ENCODE results near the gene DPYD.

DNA sequence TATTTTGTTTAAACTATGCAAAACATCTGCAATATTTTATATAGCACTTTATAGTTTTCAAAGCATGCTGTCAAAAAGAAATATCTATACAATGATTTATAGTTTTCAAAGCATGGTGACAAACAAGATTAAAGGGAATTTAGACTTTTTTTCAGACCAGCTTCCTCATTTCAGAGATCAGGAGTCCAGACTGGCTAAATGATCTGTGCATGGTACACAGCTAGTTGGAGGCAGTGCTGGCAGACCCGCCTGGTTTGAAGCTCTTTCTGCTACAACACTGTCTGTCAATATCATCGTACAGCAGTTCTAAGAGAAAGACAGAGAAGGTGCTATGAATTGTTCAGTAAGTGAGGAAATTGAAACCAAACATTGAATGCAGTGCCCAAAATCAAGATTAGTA, 720.2 kb downstream of the DPYD start:
- TF ChIP-seq YY1 (IDR thresholded peaks at IDR 0.05; ENCODE audit: low read depth): no peak
- TF ChIP-seq, protein P1, sequence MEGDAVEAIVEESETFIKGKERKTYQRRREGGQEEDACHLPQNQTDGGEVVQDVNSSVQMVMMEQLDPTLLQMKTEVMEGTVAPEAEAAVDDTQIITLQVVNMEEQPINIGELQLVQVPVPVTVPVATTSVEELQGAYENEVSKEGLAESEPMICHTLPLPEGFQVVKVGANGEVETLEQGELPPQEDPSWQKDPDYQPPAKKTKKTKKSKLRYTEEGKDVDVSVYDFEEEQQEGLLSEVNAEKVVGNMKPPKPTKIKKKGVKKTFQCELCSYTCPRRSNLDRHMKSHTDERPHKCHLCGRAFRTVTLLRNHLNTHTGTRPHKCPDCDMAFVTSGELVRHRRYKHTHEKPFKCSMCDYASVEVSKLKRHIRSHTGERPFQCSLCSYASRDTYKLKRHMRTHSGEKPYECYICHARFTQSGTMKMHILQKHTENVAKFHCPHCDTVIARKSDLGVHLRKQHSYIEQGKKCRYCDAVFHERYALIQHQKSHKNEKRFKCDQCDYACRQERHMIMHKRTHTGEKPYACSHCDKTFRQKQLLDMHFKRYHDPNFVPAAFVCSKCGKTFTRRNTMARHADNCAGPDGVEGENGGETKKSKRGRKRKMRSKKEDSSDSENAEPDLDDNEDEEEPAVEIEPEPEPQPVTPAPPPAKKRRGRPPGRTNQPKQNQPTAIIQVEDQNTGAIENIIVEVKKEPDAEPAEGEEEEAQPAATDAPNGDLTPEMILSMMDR (IDR thresholded peaks at IDR 0.05): no peak
- TF ChIP-seq MXI1 (IDR thresholded peaks at IDR 0.05; ENCODE audit: low read depth, low read length): no peak
- TF ChIP-seq, protein P2, sequence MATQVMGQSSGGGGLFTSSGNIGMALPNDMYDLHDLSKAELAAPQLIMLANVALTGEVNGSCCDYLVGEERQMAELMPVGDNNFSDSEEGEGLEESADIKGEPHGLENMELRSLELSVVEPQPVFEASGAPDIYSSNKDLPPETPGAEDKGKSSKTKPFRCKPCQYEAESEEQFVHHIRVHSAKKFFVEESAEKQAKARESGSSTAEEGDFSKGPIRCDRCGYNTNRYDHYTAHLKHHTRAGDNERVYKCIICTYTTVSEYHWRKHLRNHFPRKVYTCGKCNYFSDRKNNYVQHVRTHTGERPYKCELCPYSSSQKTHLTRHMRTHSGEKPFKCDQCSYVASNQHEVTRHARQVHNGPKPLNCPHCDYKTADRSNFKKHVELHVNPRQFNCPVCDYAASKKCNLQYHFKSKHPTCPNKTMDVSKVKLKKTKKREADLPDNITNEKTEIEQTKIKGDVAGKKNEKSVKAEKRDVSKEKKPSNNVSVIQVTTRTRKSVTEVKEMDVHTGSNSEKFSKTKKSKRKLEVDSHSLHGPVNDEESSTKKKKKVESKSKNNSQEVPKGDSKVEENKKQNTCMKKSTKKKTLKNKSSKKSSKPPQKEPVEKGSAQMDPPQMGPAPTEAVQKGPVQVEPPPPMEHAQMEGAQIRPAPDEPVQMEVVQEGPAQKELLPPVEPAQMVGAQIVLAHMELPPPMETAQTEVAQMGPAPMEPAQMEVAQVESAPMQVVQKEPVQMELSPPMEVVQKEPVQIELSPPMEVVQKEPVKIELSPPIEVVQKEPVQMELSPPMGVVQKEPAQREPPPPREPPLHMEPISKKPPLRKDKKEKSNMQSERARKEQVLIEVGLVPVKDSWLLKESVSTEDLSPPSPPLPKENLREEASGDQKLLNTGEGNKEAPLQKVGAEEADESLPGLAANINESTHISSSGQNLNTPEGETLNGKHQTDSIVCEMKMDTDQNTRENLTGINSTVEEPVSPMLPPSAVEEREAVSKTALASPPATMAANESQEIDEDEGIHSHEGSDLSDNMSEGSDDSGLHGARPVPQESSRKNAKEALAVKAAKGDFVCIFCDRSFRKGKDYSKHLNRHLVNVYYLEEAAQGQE (IDR thresholded peaks at IDR 0.05; ENCODE audit: low read depth, low read length): no peak
- TF ChIP-seq, protein P3, sequence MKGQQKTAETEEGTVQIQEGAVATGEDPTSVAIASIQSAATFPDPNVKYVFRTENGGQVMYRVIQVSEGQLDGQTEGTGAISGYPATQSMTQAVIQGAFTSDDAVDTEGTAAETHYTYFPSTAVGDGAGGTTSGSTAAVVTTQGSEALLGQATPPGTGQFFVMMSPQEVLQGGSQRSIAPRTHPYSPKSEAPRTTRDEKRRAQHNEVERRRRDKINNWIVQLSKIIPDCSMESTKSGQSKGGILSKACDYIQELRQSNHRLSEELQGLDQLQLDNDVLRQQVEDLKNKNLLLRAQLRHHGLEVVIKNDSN (IDR thresholded peaks at IDR 0.05; ENCODE audit: borderline replicate concordance, low read depth): no peak
- TF ChIP-seq POLR2AphosphoS5 (IDR thresholded peaks at IDR 0.05; ENCODE audit: low read depth, low read length): no peak
- no peak for TF ChIP-seq EP300 (IDR thresholded peaks at IDR 0.05; ENCODE audit: borderline replicate concordance in 1 of 2, low read depth in 1 of 2, low read length in 1 of 2)
- TF ChIP-seq, protein P4, sequence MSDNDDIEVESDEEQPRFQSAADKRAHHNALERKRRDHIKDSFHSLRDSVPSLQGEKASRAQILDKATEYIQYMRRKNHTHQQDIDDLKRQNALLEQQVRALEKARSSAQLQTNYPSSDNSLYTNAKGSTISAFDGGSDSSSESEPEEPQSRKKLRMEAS (IDR thresholded peaks at IDR 0.05; ENCODE audit: low read depth): no peak
- TF ChIP-seq, protein P5, sequence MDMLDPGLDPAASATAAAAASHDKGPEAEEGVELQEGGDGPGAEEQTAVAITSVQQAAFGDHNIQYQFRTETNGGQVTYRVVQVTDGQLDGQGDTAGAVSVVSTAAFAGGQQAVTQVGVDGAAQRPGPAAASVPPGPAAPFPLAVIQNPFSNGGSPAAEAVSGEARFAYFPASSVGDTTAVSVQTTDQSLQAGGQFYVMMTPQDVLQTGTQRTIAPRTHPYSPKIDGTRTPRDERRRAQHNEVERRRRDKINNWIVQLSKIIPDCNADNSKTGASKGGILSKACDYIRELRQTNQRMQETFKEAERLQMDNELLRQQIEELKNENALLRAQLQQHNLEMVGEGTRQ (IDR thresholded peaks at IDR 0.05; ENCODE audit: borderline replicate concordance, low read depth, low read length): no peak
- TF ChIP-seq FOXJ3 (CRISPR knock-in tag; IDR thresholded peaks at IDR 0.05): no peak
- TF ChIP-seq NFIC (IDR thresholded peaks at IDR 0.05; ENCODE audit: borderline replicate concordance): no peak
- no peak for TF ChIP-seq EZH2phosphoT487 (IDR thresholded peaks at IDR 0.05; ENCODE audit: borderline replicate concordance, low read depth)
- TF ChIP-seq, protein P6, sequence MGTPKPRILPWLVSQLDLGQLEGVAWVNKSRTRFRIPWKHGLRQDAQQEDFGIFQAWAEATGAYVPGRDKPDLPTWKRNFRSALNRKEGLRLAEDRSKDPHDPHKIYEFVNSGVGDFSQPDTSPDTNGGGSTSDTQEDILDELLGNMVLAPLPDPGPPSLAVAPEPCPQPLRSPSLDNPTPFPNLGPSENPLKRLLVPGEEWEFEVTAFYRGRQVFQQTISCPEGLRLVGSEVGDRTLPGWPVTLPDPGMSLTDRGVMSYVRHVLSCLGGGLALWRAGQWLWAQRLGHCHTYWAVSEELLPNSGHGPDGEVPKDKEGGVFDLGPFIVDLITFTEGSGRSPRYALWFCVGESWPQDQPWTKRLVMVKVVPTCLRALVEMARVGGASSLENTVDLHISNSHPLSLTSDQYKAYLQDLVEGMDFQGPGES (IDR thresholded peaks at IDR 0.05; ENCODE audit: low read depth, low read length): no peak
